ENCODE results near the gene LXN. TPM values are rescaled to one million over a fixed set of nuclear protein-coding genes. Genes with fewer than 3 reads are reported as not detected.
"Not testable (repeated sequence)": the region's sequence is repeated elsewhere in the genome, so short reads cannot be mapped to it uniquely, and the experiment has no call there.

Gene LXN, protein sequence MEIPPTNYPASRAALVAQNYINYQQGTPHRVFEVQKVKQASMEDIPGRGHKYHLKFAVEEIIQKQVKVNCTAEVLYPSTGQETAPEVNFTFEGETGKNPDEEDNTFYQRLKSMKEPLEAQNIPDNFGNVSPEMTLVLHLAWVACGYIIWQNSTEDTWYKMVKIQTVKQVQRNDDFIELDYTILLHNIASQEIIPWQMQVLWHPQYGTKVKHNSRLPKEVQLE
- total RNA-seq, result 82.5 and 93.8 TPM in 2 replicates

DNA sequence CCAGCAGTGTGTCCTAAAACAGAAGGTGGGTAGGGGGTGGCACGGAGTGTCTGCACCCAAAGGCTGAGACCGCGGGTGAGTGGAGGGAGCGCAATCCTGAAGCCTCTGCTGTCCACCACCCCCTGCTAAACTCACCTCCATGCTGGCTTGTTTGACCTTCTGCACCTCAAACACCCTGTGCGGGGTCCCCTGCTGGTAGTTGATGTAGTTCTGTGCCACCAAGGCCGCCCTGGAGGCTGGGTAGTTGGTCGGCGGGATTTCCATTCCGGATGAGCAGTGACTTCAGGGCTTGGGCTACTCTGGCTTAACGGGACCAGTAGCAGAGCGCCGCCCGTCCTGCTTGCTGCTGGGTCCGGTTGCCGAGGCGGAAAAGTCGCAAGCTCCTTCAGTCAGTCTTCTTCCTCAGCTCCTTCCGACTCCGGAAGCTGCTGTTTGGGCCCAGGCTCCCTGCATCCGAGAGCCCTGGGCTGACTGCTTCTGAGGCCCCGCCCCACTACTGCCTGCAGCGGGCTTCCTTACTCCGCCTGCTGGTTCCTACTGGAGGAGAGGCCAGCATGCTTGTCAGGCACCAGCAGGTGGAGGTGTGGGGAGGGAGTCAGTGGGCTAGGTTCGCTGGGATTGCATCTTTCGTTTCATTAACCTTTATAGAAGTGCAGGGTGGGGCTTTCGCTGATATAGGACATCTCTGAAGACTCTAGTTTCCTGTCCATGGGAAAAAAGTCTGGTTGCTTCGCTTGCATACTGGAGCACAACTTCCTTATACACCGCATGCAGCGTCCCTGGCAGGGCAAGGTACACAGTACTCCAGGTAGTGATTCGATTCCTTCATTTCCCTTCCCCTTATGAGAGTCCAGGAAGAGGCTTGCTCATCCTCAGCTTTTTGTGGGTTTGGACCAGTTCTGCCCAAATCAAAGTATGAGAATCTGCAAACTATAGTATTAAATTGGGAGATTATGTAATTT lies at the start of gene LXN:
TSS of gene LXN (minus strand) at position 434 of the 962 bp plus-strand sequence. CDS start at position 264, 170 bp downstream.
- peak; percentile 90 for DNase-seq

- DNase-seq, result no peak
Observed at GRCh38 chr3:158722108-158722507, 49.7 kb upstream of the LXN start.

DNA sequence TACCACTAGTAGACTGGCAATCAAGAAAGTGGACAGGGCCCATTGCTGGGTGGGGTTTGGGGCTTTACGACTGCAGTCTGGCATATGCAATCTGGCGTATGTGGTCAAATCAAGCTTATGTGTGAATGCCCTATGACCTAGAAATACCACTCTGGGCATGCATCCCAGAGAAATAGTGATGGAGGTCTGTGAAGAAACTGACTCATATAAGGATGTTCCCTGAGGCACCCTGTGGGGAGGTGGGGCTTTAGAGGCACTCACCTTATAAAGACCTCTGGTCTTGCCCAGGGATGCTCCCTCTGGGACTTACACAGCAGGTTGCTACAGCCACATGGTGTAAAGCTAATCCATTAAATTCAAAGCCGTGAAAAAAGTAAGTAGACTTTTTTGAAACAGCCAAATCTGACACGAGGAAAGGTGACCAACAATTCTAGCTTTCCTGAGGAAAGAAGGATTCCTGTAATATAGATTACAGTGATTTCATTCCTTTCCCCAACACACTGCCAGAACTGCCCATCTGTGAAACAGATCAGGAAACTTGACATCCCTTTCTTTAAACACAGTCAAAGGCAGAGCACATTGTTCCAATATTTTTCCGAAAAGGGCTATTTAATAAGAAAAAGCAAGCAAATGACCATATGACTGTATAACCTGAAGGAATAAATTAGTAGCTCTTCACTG lies 46.2 kb upstream of the LXN start:
- DNase-seq, result peak; percentile 91

- no peak for DNase-seq
Observed at GRCh38 chr3:158717576-158717975, 45.1 kb upstream of the LXN start.

DNA sequence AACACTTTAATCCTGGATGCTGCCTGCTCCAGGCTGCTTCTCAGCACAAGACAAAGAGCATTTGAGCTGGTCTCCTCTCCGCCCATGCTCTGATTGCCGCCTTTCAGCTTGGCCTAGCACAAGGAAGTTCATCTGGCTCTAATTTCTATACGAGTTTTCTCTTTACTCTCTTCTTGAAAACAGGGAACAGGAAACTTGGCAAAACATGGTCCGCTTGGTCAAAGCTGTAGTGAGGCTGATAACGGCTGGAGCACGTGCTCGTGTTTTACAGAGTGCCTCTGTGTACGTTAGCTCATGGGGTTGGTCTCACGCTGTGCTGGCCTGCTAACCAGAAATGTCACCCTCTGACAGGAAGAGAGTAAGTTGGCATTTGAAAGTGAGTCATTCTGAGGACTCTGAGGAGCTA lies 40.6 kb upstream of the LXN start:
- peak; percentile 73 for DNase-seq

DNA sequence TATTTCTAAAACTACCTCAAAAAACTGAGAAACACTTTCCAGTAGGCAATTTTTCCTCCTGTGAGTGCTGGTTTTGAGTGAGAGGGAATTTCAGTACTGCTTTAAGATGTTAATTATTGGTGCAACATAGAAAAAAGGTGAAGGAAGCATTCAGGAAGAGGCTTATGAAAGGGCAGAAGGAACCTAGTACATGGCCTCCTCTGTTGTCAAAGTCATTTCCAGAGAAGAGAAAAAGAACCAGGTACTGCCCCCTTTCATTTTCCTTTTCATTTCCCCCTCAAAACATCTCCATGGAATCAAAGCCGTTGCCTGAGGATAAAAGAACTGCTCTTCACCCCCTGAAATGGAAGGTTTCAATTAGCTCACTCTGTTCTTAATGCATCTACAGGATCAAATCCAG lies 40.0 kb upstream of the LXN start:
- no peak for DNase-seq

GRCh38 chr3:158711886-158712285 lies 39.4 kb upstream of the LXN start:
- DNase-seq, result peak; percentile 57

- DNase-seq, result no peak
Observed at GRCh38 chr3:158710601-158711000, 38.2 kb upstream of the LXN start.

GRCh38 chr3:158709666-158710083 lies 37.2 kb upstream of the LXN start:
- DNase-seq, result peak; percentile 76

DNA sequence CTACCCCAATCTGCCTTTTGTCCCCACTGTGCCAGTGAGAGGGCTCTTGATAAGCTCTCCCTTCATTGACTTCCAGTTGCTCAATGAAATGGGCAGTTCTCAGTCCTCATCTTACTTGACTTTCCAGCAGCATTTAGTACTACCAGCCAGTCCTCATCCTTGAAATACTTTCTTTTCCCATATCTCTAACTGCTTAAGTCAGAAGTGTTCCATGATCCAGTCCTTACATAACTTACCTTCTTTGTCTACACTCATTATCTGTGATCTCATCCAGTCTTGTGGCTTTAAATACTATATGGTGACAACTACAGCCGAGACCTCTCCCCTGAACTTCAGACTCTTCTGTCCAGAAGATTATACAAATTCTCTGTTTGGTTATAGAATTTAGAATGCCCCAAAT lies 31.1 kb upstream of the LXN start:
- DNase-seq, result no peak

- peak; percentile 74 for DNase-seq
Observed at GRCh38 chr3:158702815-158703481, 30.5 kb upstream of the LXN start.

GRCh38 chr3:158701420-158702065 lies 29.1 kb upstream of the LXN start:
- peak; percentile 30 for DNase-seq

- peak; percentile 77 for DNase-seq
Observed at GRCh38 chr3:158700559-158700958, 28.1 kb upstream of the LXN start.

DNA sequence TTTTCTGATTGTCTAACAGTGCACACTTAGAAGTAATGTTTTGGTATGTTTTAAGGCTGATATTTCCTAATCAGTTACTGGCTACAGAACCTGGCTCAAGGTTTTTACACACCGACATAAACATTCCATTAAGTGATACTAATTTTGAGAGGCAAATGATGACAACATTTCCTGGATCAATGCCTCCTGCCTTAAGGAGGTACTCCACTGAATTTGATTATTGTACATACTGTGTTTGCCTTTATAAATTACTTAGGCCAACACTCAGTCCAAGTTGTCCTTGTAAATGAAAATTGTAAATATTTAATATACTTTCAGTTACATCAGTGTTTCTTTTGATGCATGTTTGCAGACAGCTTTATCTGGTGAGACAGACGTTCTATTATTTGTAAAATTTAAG lies 24.2 kb upstream of the LXN start:
- DNase-seq, result peak; percentile 42

DNA sequence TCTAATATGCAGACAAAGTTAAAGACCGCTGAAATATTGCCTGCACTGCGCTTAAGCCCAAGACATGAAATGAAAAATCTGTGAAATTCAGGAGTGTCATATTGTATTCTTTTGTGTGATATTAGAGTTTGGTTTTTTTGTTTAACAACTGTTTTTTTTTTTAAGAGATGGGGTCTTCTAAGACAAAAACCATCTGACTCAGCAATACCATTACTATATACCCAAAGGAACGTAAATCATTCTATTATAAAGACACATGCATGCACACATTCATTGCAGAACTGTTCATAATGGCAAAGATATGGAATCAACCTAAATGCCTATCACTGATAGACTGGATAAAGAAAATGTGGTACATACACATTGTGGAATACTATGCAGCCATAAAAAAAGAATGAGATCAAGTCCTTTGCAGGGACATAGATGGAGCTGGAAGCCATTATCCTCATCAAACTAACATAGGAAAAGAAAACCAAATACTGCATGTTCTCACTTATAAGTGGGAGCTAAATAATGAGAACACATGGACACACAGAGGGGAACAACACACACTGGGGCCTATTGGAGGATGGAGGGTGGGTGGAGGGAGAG lies 21.5 kb upstream of the LXN start:
- DNase-seq, result not testable (repeated sequence)

GRCh38 chr3:158685159-158685558 lies 12.7 kb upstream of the LXN start:
- DNase-seq, result peak; percentile 78

- no peak for DNase-seq
Observed at GRCh38 chr3:158683230-158683962, 10.9 kb upstream of the LXN start.

DNA sequence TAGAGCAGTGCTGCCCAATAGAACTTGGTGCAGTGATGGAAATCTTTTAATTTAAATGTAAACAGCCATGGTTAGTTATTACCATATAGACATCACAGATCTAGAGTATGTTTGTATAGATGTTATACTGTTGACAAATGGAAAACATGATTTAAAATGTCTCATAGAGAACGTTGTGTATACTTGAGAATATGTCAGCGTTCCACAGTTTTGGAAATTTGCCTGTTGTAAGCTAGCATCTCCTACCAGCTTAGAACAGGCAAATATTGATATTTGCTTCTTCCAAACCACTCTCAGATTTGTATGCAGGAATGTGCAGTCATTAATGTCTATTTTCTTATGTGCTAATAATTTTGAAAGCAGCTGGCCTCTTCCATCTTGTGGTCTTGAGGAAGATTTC lies 8.4 kb upstream of the LXN start:
- DNase-seq, result no peak

- DNase-seq, result peak; percentile 45
Observed at GRCh38 chr3:158679547-158680000, 7.1 kb upstream of the LXN start.

DNA sequence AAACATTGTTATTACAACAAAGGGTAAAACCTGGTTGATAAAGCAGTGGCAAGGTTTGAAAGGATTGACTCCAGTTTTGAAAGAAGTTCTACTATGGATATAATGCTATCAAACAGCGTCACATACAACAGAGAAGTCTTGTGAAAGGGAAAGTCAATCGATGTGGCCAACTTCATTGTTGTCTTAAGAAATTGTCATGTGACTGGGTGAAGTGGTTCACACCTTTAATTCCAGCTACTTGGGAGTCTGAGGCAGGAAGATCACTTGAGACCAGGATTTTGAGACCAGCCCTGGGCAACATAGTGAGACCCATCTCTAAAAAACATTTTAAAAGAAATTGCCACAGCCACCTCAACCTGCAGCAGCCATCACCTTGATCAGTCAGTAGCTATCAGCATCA lies 6.2 kb upstream of the LXN start:
- no peak for DNase-seq

DNA sequence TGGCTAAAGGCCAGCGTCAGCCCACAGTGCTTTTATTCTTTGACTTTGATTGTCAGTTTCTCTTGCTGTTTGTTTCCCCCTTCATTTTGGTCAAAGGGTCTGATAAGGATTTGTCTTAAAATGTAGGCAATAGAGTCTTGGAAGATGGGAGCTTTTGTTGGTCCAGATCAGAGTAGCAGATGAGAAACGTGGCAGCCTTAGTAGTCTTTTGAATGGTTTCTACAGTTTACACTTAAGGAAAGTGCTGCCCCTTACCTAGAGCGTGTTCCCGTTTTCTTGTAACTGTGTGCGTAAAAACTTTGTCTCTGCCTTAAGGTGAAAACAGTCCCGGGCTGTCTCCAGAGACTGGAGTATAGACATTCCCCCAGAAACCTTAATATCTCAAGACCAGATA lies 630 bp downstream of the LXN start:
- DNase-seq, result peak; percentile 27

Measured in dermis blood vessel endothelial cell (primary cell).